ENCODE measurements around the gene SLC25A20.
A peak's percentile ranks its signal among the peaks of the same experiment; 100 is the strongest.
"Not testable (repeated sequence)": the region's sequence is repeated elsewhere in the genome, so short reads cannot be mapped to it uniquely, and the experiment has no call there.

Gene SLC25A20

DNA sequence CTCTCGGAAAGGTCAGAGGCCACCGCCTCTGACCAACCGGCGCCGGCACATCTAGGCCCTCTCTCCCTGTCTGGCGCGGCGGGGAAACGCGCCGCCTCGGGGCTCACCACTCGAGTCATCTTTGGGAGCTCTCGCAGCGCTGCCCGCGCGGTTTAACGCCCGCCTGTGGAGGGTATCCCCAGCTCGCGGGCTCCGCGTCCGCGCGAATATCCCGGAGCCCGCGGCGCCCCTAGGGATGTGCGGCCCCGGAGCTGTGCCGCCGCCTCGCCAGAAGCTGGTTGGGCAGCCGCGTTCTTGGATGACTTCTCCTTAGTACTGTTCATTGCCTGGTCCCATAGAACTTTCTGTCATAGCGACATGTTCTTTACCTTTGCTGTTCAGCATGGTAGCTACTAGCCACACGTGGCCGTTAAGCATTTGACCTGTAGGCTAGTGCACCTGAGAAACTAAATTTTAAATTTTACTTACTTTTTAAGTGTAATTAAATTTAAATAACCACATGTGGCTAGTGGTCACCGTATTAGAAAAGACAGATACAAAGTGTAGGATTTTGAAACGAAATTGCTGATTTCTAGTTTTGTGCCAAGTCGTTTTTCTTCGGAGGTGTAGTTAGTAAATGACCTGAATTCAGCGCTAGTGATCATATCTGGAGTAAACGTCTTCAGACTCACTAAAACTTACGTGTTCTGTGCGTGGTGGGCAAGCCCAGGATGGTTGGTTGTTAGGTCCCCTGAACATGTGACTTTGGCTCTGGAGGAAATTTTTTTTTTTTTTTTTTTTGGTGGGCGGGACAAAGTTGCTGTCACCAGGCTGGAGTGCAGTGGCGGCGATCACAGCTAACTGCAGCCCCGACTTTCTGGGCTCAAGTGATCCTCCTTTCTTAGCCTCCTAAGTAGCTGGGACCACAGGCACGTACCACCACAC lies 20.8 kb upstream of the SLC25A20 start:
- peak overlapping the region; percentile 91 for H3K27ac ChIP-seq
- TF ChIP-seq, protein P1, sequence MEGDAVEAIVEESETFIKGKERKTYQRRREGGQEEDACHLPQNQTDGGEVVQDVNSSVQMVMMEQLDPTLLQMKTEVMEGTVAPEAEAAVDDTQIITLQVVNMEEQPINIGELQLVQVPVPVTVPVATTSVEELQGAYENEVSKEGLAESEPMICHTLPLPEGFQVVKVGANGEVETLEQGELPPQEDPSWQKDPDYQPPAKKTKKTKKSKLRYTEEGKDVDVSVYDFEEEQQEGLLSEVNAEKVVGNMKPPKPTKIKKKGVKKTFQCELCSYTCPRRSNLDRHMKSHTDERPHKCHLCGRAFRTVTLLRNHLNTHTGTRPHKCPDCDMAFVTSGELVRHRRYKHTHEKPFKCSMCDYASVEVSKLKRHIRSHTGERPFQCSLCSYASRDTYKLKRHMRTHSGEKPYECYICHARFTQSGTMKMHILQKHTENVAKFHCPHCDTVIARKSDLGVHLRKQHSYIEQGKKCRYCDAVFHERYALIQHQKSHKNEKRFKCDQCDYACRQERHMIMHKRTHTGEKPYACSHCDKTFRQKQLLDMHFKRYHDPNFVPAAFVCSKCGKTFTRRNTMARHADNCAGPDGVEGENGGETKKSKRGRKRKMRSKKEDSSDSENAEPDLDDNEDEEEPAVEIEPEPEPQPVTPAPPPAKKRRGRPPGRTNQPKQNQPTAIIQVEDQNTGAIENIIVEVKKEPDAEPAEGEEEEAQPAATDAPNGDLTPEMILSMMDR (conservative IDR thresholded peaks at IDR 0.05): no peak
- peak; percentile 80 for TF ChIP-seq ZFX (IDR thresholded peaks at IDR 0.05)

DNA sequence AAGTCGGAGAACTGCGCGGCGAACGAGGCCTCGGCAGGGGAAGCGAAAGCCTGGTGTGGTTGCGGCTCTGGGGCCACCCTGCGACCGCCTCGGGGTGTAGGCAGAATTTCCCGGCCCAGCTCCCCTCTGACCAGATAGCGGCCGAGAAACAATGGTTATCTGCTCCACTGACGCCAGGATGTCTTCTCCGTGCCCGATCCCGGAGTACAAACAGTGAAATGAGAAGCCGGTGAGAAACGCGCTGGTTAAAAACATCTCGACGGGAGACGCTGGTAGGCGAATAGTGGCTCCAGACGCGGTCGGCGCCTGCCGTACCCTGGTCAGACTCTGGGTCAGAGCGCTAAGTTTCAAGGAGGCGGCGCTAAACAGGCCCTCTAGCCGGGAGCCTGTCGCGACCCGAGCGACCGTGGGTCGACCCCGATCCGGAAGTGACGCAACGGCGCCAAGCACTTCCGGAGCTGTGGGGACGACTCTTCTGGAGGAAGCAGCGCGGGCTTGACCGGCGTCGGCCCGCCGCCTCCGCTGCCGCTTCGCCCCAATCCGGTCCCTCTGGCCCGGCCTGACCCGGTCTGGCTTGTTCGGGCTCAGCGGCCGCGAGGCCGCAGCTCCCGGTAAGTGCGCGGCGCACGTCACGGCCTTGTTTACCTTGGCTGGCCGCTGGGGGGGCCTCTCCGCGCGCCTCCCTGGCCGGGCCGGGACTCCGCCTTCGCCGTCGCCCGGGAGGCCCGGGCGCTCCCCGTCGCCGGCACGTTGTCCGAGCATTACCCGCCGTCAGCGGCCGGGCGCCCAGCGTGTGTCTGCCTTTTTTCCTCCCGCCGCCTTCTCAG lies 19.9 kb upstream of the SLC25A20 start, which contains the start of gene ARIH2:
Gene ARIH2 (plus strand): TSS at position 455 of the 827 bp plus-strand sequence. CDS start 8,717 bp downstream, outside the sequence.
- peak; percentile 91 for TF ChIP-seq ZFX (IDR thresholded peaks at IDR 0.05)
- TF ChIP-seq, protein P1 (conservative IDR thresholded peaks at IDR 0.05): no peak; the same call in 1 of the 2 replicates
- peak within 1 kb of the TSS; percentile 91 for H3K27ac ChIP-seq

DNA sequence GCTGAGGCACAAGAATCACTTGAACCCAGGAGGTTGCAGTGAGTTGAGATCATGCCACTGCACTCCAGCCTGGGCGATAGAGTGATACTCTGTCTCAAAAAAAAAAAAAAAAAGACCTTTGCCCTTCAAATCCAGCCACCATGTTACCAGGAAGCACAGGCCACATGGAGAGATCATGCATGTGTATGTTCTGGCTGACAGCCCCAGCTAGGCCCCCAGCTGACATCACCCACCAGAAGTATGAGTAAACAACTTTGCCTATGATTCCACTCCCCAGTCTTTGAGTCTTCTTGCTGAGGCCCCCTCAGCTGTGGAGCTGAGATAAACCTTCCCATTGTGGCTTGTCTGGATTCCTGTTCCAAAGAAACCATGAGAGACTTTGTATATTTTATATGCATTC lies 16.6 kb upstream of the SLC25A20 start:
- no peak overlapping the region for H3K27ac ChIP-seq
- TF ChIP-seq, protein P1 (conservative IDR thresholded peaks at IDR 0.05): no peak
- TF ChIP-seq ZFX (IDR thresholded peaks at IDR 0.05): no peak

DNA sequence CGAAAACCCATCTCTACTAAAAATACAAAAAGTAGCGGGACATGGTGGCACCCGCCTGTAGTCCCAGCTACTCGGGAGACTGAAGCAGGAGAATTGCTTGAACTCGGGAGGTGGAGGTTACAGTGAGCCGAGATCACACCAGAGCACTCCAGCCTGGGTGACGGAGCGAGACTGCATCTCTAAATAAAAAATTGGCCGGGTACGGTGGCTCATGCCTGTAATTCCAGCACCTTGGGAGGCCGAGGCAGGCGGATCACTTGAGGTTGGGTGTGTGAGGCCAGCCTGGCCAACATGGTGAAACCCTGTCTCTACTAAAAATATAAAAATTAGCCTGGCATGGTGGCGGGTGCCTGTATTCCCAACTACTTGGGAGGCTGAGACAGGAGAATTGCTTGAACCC lies 8.3 kb upstream of the SLC25A20 start:
- not testable (repeated sequence) for H3K27ac ChIP-seq

DNA sequence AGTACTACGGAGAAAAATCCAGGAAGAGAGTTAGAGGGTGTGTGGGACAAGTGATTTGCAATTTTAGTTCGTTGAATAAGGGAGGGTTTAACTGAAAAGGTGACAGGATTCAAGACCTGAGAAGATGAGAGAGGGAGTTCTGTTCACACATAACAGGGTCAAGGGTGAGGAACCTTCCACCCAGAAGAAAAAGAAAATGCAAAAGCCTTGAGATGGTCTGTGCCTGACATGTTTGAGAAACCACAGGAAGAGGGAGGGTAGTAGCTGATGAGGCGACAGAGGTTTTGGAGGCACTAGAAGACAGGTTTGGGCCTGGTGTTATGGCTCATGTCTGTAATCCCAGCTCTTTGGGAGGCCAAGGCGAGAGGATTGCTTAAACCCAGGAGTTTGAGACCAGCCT lies 591 bp upstream of the SLC25A20 start:
- TF ChIP-seq ZFX (IDR thresholded peaks at IDR 0.05): no peak
- TF ChIP-seq, protein P1 (conservative IDR thresholded peaks at IDR 0.05): no peak
- H3K27ac ChIP-seq: peak overlapping the region; percentile 83

DNA sequence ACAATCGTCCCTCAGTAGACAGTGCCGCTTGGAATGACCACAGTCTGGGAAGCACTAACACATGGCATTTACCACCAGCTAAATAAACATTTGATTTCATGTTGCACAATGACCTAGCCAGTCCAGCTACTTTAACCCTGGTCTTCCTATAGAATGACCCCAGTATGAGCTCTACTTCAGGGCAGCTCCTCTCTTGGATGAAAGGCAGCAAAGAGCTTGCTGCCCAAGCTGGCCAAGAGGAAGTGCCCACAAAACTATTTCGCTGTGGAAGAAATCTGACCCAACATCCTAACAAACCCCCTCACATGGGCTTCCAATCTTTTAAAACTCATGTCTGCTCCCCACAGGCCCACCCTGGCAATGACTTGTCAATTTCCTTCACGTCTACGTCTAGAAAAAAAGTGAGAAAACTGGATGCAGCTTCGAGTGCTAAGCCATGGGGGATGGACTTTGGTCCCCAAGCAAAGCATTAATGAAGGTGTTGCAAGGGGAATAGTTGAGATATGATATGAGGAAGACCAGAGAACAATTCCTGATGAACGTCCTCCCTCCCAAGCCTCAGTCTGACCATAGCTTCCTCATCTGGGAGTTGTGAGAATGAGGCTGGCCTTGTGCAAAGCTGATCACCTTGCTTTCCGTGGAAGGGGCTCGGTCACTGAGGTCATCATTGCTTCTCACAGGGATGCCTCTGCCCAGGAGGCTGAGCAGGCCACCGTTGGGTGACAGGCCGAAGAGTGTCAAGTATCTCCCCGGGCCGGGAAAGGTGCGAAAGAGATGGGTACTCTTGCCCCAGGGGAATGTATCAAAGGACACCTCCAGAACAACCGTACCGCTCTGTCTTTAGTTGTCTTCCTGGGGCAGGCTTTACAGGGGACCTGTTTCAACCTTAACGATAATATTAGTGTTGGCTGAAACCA lies 964 bp downstream of the SLC25A20 start:
- H3K27ac ChIP-seq: peak overlapping the region; percentile 83

More for the DNA sequence above, 964 bp downstream of the SLC25A20 start:
- TF ChIP-seq ZFX (IDR thresholded peaks at IDR 0.05): no peak
- TF ChIP-seq, protein P1 (conservative IDR thresholded peaks at IDR 0.05): no peak

Data from C4-2B (cell line).